Smooth muscle cell (in vitro differentiated cells): ENCODE results near the gene NLRC5. TPM values are rescaled to one million over a fixed set of nuclear protein-coding genes. Genes with fewer than 3 reads are reported as not detected.

Experiments used
- DNase-seq: peaks from one replicate; lab custom pipeline; 2025; ENCODE audit not compliant: unreplicated experiment; lab: John Stamatoyannopoulos, UW
- H2AFZ ChIP-seq: fragments of 200-600 bp; sonication (generic); 2 replicates; pipeline ENCODE4 v1.6.0; 2016; ENCODE audit warnings: antibody characterized with exemption, low read depth, mild to moderate bottlenecking
- H3F3A ChIP-seq: fragments of 200-600 bp; sonication (generic); 2 replicates; pipeline ENCODE4 v1.6.0; 2017; ENCODE audit warnings: antibody characterized with exemption, low read depth
- H3K27ac ChIP-seq: fragments of 200-600 bp; sonication (generic); 2 replicates; pipeline ENCODE4 v1.5.1; 2016; ENCODE audit warnings: low read depth, mild to moderate bottlenecking
- H3K27me3 ChIP-seq: fragments of 200-600 bp; sonication (generic); 2 replicates; pipeline ENCODE4 v1.6.1; 2016; ENCODE audit warnings: low read depth, mild to moderate bottlenecking
- H3K36me3 ChIP-seq: fragments of 200-600 bp; sonication (generic); 2 replicates; pipeline ENCODE4 v1.5.1; 2016; ENCODE audit warnings: low read depth
- H3K4me1 ChIP-seq: fragments of 200-600 bp; sonication (generic); 2 replicates; pipeline ENCODE4 v1.5.1; 2016; ENCODE audit warnings: low read depth
- H3K4me2 ChIP-seq: fragments of 200-600 bp; sonication (generic); 2 replicates; pipeline ENCODE4 v1.6.0; 2016; ENCODE audit warnings: mild to moderate bottlenecking
- H3K4me3 ChIP-seq: fragments of 200-600 bp; sonication (generic); 2 replicates; pipeline ENCODE4 v1.5.1; 2016; ENCODE audit warnings: mild to moderate bottlenecking
- H3K79me2 ChIP-seq: fragments of 200-600 bp; sonication (generic); 2 replicates; pipeline ENCODE4 v1.6.0; 2016; ENCODE audit warnings: low read depth, mild to moderate bottlenecking
- H3K9ac ChIP-seq: fragments of 200-600 bp; sonication (generic); 2 replicates; pipeline ENCODE4 v1.6.0; 2016; ENCODE audit warnings: low read depth
- H3K9me3 ChIP-seq: fragments of 200-600 bp; sonication (generic); replicated peaks from 2 replicates; pipeline ENCODE4 v1.5.1; 2016; ENCODE audit warnings: low read depth
- H4K20me1 ChIP-seq: fragments of 200-600 bp; sonication (generic); 2 replicates; pipeline ENCODE4 v1.6.0; 2016; ENCODE audit warnings: low read depth
- CTCF ChIP-seq: fragments of 200-600 bp; sonication (generic); IDR thresholded peaks from 2 replicates; pipeline ENCODE4 v1.5.1; 2017; ENCODE audit warnings: borderline replicate concordance, mild to moderate bottlenecking, antibody characterized with exemption; ENCODE audit not compliant: insufficient read depth, poor library complexity, severe bottlenecking
- WGBS: methylation state at CpG from one replicate; pipeline ENCODE4 v1.1.7; 2016; ENCODE audit warnings: low lambda C conversion rate; 5-methylcytosine and 5-hydroxymethylcytosine counted together
- polyA plus RNA-seq: library from polyadenylated mRNA; unstranded; fragments of >200 nt; fragmentation: Nextera tagmentation; extraction: Ambion mirVana; gene quantifications from 2 replicates; pipeline ENCODE4 v1.2.1, GENCODE V29; 2016
- total RNA-seq: library from RNA; depleted of rRNA; stranded (reverse); fragments of >200 nt; gene quantifications from 2 replicates; pipeline ENCODE4 v1.2.3, GENCODE V29; 2014

NLRC5 gene
- total and polyA plus RNA-seq, 2 experiments from 2014 or later, result 4.2 to 21.4 TPM

- peak overlapping the region; percentile 78 for H3K27ac ChIP-seq
- H3K36me3 ChIP-seq, result no peaks in the 10 kb centered on the region
- H4K20me1 ChIP-seq, result no peaks in the 10 kb centered on the region
- H3K27me3 ChIP-seq, result no peaks in the 10 kb centered on the region
- H3K9me3 ChIP-seq, result no peaks in the 10 kb centered on the region
- no peak overlapping the region for H2AFZ ChIP-seq
- peaks cover 4% of the 10 kb centered on the region for H3K4me1 ChIP-seq
- H3K9ac ChIP-seq, result peak overlapping the region; percentile 16
- DNase-seq, result no peak
- no peaks in the 10 kb centered on the region for H3F3A ChIP-seq
- TF ChIP-seq CTCF, result no peak
- no peaks in the 10 kb centered on the region for H3K79me2 ChIP-seq
- peak overlapping the region; percentile 74 for H3K4me2 ChIP-seq
- WGBS, result 23% methylated on average over 2 of the region's 2 CpGs
- no peak overlapping the region for H3K4me3 ChIP-seq
Measured at GRCh38 chr16:57038166-57038565, 48.8 kb downstream of the NLRC5 start.

GRCh38 chr16:57039148-57039812 lies 49.9 kb downstream of the NLRC5 start:
- WGBS, result 53% methylated on average over 5 of the region's 5 CpGs
- no peaks in the 10 kb centered on the region for H3F3A ChIP-seq
- H3K9ac ChIP-seq, result no peak overlapping the region

GRCh38 chr16:57041182-57042156 lies 52.1 kb downstream of the NLRC5 start:
- Histone ChIP-seq H3K36me3 (no peaks in the 10 kb centered on the region), H4K20me1 (no peaks in the 10 kb centered on the region), H3K9me3 (no peaks in the 10 kb centered on the region), H3K4me1 (peaks cover 4% of the 10 kb centered on the region), H3K4me3 (no peak overlapping the region), H3K4me2 (no peak overlapping the region), H2AFZ (no peak overlapping the region), H3K9ac (no peak overlapping the region), H3F3A (no peaks in the 10 kb centered on the region), H3K79me2 (no peaks in the 10 kb centered on the region), H3K27ac (no peak overlapping the region), H3K27me3 (no peaks in the 10 kb centered on the region)
- TF ChIP-seq CTCF, result no peak
- DNase-seq, result no peak
- WGBS, result 85% methylated on average over 12 of the region's 12 CpGs

More at GRCh38 chr16:57039148-57039812, 49.9 kb downstream of the NLRC5 start:
- Histone ChIP-seq H3K27ac (peak overlapping the region; percentile 78), H3K4me3 (no peak overlapping the region), H3K36me3 (no peaks in the 10 kb centered on the region), H2AFZ (no peak overlapping the region), H3K79me2 (no peaks in the 10 kb centered on the region), H3K9me3 (no peaks in the 10 kb centered on the region), H4K20me1 (no peaks in the 10 kb centered on the region), H3K4me1 (peaks cover 4% of the 10 kb centered on the region), H3K4me2 (peak overlapping the region; percentile 43), H3K27me3 (no peaks in the 10 kb centered on the region)
- no peak for DNase-seq
- TF ChIP-seq CTCF, result no peak
